Peyer's patch (tissue), 4 donors: ENCODE data around the gene LRP3.

Experiments
- POLR2A ChIP-seq, 2 donors: fragments of 450-650 bp; IDR thresholded peaks; one replicate each; pipeline ENCODE4 v1.5.1; 2017; ENCODE audit warnings: antibody characterized with exemption in 2 of 2, mild to moderate bottlenecking in 2 of 2, moderate library complexity in 2 of 2
- TF ChIP-seq, protein P1 (sequence below), 6 experiments: fragments of 450-650 bp in 4 of 6; fragments of 200-600 bp in 2 of 6; sonication (generic) in 1 of 6; IDR thresholded peaks; one replicate each; pipeline ENCODE4 v1.5.1; 2017 to 2019; ENCODE audit warnings: antibody characterized with exemption in 6 of 6, mild to moderate bottlenecking in 3 of 6, moderate library complexity in 1 of 6

DNA sequence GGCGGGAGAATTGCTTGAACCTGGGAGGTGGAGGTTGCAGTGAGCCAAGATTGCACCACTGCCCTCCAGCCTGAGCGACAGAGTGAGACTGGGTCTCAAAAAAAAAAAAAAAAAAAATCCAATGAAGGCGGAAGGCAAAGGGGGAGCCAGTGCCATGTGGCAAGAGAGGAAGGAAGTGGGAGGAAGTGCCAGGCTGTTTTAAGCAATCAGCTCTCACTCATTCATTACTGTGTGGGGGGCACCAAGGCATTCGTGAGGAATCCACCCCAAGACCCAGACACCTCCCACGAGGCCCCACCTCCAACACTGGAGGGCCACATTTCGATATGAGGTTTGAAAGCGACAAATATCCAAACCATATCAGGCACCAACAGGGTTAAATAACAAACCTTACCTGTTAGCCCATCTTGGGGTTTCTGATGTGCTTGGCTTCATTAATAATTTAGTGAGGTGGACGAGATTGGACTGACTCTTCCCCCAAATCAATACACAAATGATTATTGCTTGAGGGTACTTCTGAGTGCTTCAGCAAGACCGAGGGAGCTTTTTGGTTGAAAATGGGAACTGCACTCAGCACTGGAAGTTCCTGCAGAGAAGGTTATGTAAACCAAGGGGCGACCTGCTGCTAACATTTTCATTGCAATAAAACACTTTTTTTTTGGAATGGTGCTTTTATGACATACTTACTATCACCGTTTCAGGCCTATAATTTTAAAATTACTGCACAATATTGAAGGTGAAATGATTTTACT, 7.5 kb upstream of the LRP3 start:
- TF ChIP-seq, protein P1, sequence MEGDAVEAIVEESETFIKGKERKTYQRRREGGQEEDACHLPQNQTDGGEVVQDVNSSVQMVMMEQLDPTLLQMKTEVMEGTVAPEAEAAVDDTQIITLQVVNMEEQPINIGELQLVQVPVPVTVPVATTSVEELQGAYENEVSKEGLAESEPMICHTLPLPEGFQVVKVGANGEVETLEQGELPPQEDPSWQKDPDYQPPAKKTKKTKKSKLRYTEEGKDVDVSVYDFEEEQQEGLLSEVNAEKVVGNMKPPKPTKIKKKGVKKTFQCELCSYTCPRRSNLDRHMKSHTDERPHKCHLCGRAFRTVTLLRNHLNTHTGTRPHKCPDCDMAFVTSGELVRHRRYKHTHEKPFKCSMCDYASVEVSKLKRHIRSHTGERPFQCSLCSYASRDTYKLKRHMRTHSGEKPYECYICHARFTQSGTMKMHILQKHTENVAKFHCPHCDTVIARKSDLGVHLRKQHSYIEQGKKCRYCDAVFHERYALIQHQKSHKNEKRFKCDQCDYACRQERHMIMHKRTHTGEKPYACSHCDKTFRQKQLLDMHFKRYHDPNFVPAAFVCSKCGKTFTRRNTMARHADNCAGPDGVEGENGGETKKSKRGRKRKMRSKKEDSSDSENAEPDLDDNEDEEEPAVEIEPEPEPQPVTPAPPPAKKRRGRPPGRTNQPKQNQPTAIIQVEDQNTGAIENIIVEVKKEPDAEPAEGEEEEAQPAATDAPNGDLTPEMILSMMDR (IDR thresholded peaks at IDR 0.05) = no peak
- no peak for TF ChIP-seq POLR2A (IDR thresholded peaks at IDR 0.05)
